IPS-15b (cell line): ENCODE results near the gene RBM10.
A peak's percentile ranks its signal among the peaks of the same experiment; 100 is the strongest.

ENCODE experiments used
- H3K27me3 ChIP-seq: one replicate; pipeline ENCODE4 v1.6.1; 2013; ENCODE audit warnings: low read length; ENCODE audit not compliant: control insufficient read depth, insufficient read depth
- H3K36me3 ChIP-seq: one replicate; pipeline ENCODE4 v1.6.1; 2013; ENCODE audit warnings: low read length; ENCODE audit not compliant: control insufficient read depth, insufficient read depth
- H3K4me1 ChIP-seq: one replicate; pipeline ENCODE4 v1.6.1; 2013; ENCODE audit warnings: mild to moderate bottlenecking, low read length; ENCODE audit not compliant: control insufficient read depth, insufficient read depth
- H3K4me3 ChIP-seq: one replicate; pipeline ENCODE4 v1.5.1; 2013; ENCODE audit warnings: low read depth, low read length
- H3K9ac ChIP-seq: one replicate; pipeline ENCODE4 v1.6.1; 2013; ENCODE audit warnings: low read depth, mild to moderate bottlenecking, low read length
- H3K9me3 ChIP-seq: one replicate; pipeline ENCODE4 v1.6.1; 2013; ENCODE audit warnings: mild to moderate bottlenecking, low read length; ENCODE audit not compliant: control insufficient read depth, insufficient read depth

RBM10 gene

GRCh38 chrX:47227334-47227583 is 82.2 kb downstream of the RBM10 start:
- Histone ChIP-seq H3K9ac (no peak overlapping the region), H3K36me3 (peaks cover 57% of the 10 kb centered on the region), H3K4me3 (no peak overlapping the region), H3K27me3 (no peaks in the 10 kb centered on the region), H3K9me3 (no peaks in the 10 kb centered on the region), H3K4me1 (peaks cover 3% of the 10 kb centered on the region)

GRCh38 chrX:47228550-47229270 is 83.7 kb downstream of the RBM10 start:
- Histone ChIP-seq H3K9ac (no peak overlapping the region), H3K4me1 (peaks cover 4% of the 10 kb centered on the region), H3K36me3 (peaks cover 48% of the 10 kb centered on the region), H3K4me3 (no peak overlapping the region), H3K9me3 (no peaks in the 10 kb centered on the region), H3K27me3 (no peaks in the 10 kb centered on the region)

- H3K27me3 ChIP-seq = no peaks in the 10 kb centered on the region
- H3K9me3 ChIP-seq = no peaks in the 10 kb centered on the region
- no peak overlapping the region for H3K9ac ChIP-seq
- peaks cover 41% of the 10 kb centered on the region for H3K36me3 ChIP-seq
- H3K4me1 ChIP-seq = peaks cover 4% of the 10 kb centered on the region
- no peak overlapping the region for H3K4me3 ChIP-seq
Observed at GRCh38 chrX:47229427-47229826, 84.4 kb downstream of the RBM10 start.

GRCh38 chrX:47230136-47230868 is 85.3 kb downstream of the RBM10 start:
- Histone ChIP-seq H3K4me1 (peaks cover 4% of the 10 kb centered on the region), H3K9ac (no peak overlapping the region), H3K36me3 (peaks cover 34% of the 10 kb centered on the region), H3K27me3 (no peaks in the 10 kb centered on the region), H3K9me3 (no peaks in the 10 kb centered on the region), H3K4me3 (no peak overlapping the region)

GRCh38 chrX:47231167-47231566 is 86.1 kb downstream of the RBM10 start:
- peaks cover 25% of the 10 kb centered on the region for H3K36me3 ChIP-seq
- no peaks in the 10 kb centered on the region for H3K9me3 ChIP-seq
- H3K4me1 ChIP-seq = peaks cover 4% of the 10 kb centered on the region
- H3K9ac ChIP-seq = no peak overlapping the region
- no peaks in the 10 kb centered on the region for H3K27me3 ChIP-seq
- H3K4me3 ChIP-seq = no peak overlapping the region

- Histone ChIP-seq H3K4me3 (peak overlapping the region; percentile 62), H3K27me3 (no peaks in the 10 kb centered on the region), H3K4me1 (peaks cover 4% of the 10 kb centered on the region), H3K36me3 (peaks cover 14% of the 10 kb centered on the region), H3K9ac (peak overlapping the region; percentile 70), H3K9me3 (no peaks in the 10 kb centered on the region)
Observed at GRCh38 chrX:47232197-47232802, 87.3 kb downstream of the RBM10 start.

- no peaks in the 10 kb centered on the region for H3K27me3 ChIP-seq
- no peaks in the 10 kb centered on the region for H3K9me3 ChIP-seq
- peak within 1 kb of the TSS; percentile 62 for H3K4me3 ChIP-seq
- H3K36me3 ChIP-seq = peaks cover 11% of the 10 kb centered on the region
- H3K4me1 ChIP-seq = peaks cover 4% of the 10 kb centered on the region
- H3K9ac ChIP-seq = peak within 1 kb of the TSS; percentile 98
Observed at GRCh38 chrX:47232803-47233332, 87.8 kb downstream of the RBM10 start, which contains the start of gene USP11. TSS of gene USP11 (plus strand) at chrX:47233009. CDS start at chrX:47233044, 35 bp downstream.

GRCh38 chrX:47233333-47234113 is 88.5 kb downstream of the RBM10 start:
- no peaks in the 10 kb centered on the region for H3K27me3 ChIP-seq
- H3K9me3 ChIP-seq = no peaks in the 10 kb centered on the region
- H3K36me3 ChIP-seq = peaks cover 6% of the 10 kb centered on the region
- peaks cover 4% of the 10 kb centered on the region for H3K4me1 ChIP-seq
- H3K4me3 ChIP-seq = peak overlapping the region; percentile 62
- peak overlapping the region; percentile 98 for H3K9ac ChIP-seq

- H3K36me3 ChIP-seq = peaks cover 5% of the 10 kb centered on the region
- H3K9me3 ChIP-seq = no peaks in the 10 kb centered on the region
- no peak overlapping the region for H3K9ac ChIP-seq
- peaks cover 4% of the 10 kb centered on the region for H3K4me1 ChIP-seq
- H3K4me3 ChIP-seq = peak overlapping the region; percentile 62
- no peaks in the 10 kb centered on the region for H3K27me3 ChIP-seq
Observed at GRCh38 chrX:47234583-47234982, 89.6 kb downstream of the RBM10 start.

- no peaks in the 10 kb centered on the region for H3K27me3 ChIP-seq
- H3K36me3 ChIP-seq = peaks cover 16% of the 10 kb centered on the region
- H3K9me3 ChIP-seq = no peaks in the 10 kb centered on the region
- no peak overlapping the region for H3K4me3 ChIP-seq
- peaks cover 4% of the 10 kb centered on the region for H3K4me1 ChIP-seq
- no peak overlapping the region for H3K9ac ChIP-seq
Observed at GRCh38 chrX:47235691-47236103, 90.7 kb downstream of the RBM10 start.
